ENCODE measurements around the gene GRM5.

GRCh38 chr11:88555829-88556202 lies 510.0 kb downstream of the GRM5 start:
- TF ChIP-seq CTCF (conservative IDR thresholded peaks at IDR 0.05): no peak
- no peak for TF ChIP-seq EZH2 (IDR thresholded peaks at IDR 0.05; ENCODE audit: low read depth)

Measured in PC-9 (cell line).